ENCODE measurements around the gene ANTXRL.

GRCh38 chr10:46305986-46306385, 19.2 kb downstream of the ANTXRL start:
- TF ChIP-seq CTCF (IDR thresholded peaks at IDR 0.05 in 4 of 5, conservative IDR thresholded peaks at IDR 0.05 in 1 of 5) (no peak), POLR2A (IDR thresholded peaks at IDR 0.05) (no peak)
